KMS-11 (cell line): ENCODE results near the gene MBD1.
"Not testable (repeated sequence)": the region's sequence is repeated elsewhere in the genome, so short reads cannot be mapped to it uniquely, and the experiment has no call there.

ENCODE experiments used
- H2AFZ ChIP-seq: fragments of 200-600 bp; sonication (generic); 2 replicates; pipeline ENCODE4 v1.6.1; 2016; ENCODE audit warnings: antibody characterized with exemption, mixed run types, low read depth
- H3K27ac ChIP-seq: fragments of 200-600 bp; sonication (generic); 2 replicates; pipeline ENCODE4 v1.6.1; 2016; ENCODE audit warnings: mild to moderate bottlenecking, mixed run types
- H3K27me3 ChIP-seq: fragments of 200-600 bp; sonication (generic); 2 replicates; pipeline ENCODE4 v1.6.1; 2017; ENCODE audit warnings: mild to moderate bottlenecking, low read depth, mixed run types, moderate library complexity; ENCODE audit not compliant: insufficient read depth
- H3K36me3 ChIP-seq: fragments of 200-600 bp; sonication (generic); 2 replicates; pipeline ENCODE4 v1.6.1; 2017; ENCODE audit warnings: mild to moderate bottlenecking, mixed run types; ENCODE audit not compliant: insufficient read depth
- H3K4me1 ChIP-seq: fragments of 200-600 bp; sonication (generic); 2 replicates; pipeline ENCODE4 v1.6.1; 2016; ENCODE audit warnings: mild to moderate bottlenecking, low read depth, mixed run types; ENCODE audit not compliant: poor library complexity, severe bottlenecking
- H3K4me2 ChIP-seq: fragments of 200-600 bp; sonication (generic); 2 replicates; pipeline ENCODE4 v1.7.0; 2016; ENCODE audit warnings: mild to moderate bottlenecking, mixed run types
- H3K4me3 ChIP-seq: fragments of 200-600 bp; sonication (generic); IDR thresholded peaks from 2 replicates; pipeline ENCODE4 v1.6.1; 2017; ENCODE audit warnings: low read depth, low read length, mixed read lengths; ENCODE audit not compliant: insufficient read depth
- H3K79me2 ChIP-seq: fragments of 200-600 bp; sonication (generic); 2 replicates; pipeline ENCODE4 v1.6.1; 2016; ENCODE audit warnings: low read depth, mixed run types; ENCODE audit not compliant: insufficient read depth
- H3K9ac ChIP-seq: fragments of 200-600 bp; sonication (generic); 2 replicates; pipeline ENCODE4 v1.6.1; 2016; ENCODE audit warnings: mild to moderate bottlenecking, mixed run types
- H4K20me1 ChIP-seq: fragments of 200-600 bp; sonication (generic); 2 replicates; pipeline ENCODE4 v1.6.1; 2016; ENCODE audit warnings: mild to moderate bottlenecking, mixed run types; ENCODE audit not compliant: insufficient read depth
- TF ChIP-seq, protein P1 (sequence below): fragments of 200-600 bp; sonication (generic); conservative IDR thresholded peaks from 2 replicates; pipeline ENCODE4 v1.6.1; 2017; ENCODE audit warnings: low read depth, mild to moderate bottlenecking, antibody characterized with exemption, low read length, moderate library complexity, mixed read lengths

The MBD1 gene

DNA sequence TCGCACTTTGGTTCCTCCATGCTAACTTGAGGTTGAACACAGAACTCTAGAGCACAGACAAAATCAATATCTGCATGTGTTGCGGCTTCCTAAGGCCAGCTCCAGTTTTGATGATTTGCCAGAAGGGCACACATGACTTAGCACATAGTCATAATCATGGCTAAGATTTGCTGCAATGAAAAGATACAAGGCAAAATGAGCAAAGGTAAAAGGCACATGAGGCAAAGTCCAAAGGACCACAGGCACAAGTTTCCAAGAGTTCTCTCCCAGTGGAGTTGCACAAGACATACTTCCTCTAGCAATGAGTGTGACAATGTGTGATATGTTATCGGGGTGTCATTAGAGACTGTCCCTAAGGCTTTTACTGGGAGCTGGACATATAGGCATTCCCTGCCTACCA is 30.3 kb upstream of the MBD1 start:
- Histone ChIP-seq H3K4me2 (no peak overlapping the region), H3K9ac (no peak overlapping the region), H3K79me2 (no peaks in the 10 kb centered on the region), H3K36me3 (no peaks in the 10 kb centered on the region), H2AFZ (no peak overlapping the region), H3K4me1 (peaks cover 16% of the 10 kb centered on the region), H4K20me1 (no peaks in the 10 kb centered on the region), H3K4me3 (no peak overlapping the region), H3K27ac (no peak overlapping the region), H3K27me3 (no peaks in the 10 kb centered on the region)
- TF ChIP-seq, protein P1, sequence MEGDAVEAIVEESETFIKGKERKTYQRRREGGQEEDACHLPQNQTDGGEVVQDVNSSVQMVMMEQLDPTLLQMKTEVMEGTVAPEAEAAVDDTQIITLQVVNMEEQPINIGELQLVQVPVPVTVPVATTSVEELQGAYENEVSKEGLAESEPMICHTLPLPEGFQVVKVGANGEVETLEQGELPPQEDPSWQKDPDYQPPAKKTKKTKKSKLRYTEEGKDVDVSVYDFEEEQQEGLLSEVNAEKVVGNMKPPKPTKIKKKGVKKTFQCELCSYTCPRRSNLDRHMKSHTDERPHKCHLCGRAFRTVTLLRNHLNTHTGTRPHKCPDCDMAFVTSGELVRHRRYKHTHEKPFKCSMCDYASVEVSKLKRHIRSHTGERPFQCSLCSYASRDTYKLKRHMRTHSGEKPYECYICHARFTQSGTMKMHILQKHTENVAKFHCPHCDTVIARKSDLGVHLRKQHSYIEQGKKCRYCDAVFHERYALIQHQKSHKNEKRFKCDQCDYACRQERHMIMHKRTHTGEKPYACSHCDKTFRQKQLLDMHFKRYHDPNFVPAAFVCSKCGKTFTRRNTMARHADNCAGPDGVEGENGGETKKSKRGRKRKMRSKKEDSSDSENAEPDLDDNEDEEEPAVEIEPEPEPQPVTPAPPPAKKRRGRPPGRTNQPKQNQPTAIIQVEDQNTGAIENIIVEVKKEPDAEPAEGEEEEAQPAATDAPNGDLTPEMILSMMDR: no peak

DNA sequence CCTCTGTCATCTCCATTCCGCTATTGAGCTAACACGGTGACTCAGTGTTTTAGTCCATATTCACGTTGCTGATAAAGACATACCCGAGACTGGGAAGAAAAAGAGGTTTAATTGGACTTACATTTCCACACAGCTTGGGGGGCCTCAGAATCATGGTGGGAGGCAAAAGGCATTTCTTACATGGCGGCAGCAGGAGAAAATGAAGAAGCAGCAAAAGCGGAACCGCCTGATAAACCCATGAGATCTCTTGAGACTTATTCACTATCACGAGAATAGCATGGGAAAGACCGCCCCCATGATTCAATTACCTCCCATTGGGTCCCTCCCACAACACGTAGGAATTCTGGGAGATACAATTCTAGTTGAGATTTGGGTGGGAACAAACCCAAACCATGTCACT is 28.8 kb upstream of the MBD1 start:
- no peak overlapping the region for H3K9ac ChIP-seq
- no peak overlapping the region for H3K4me3 ChIP-seq
- no peaks in the 10 kb centered on the region for H3K79me2 ChIP-seq
- no peak overlapping the region for H3K27ac ChIP-seq
- H4K20me1 ChIP-seq: no peaks in the 10 kb centered on the region
- H2AFZ ChIP-seq: no peak overlapping the region
- TF ChIP-seq, protein P1: no peak
- H3K27me3 ChIP-seq: no peaks in the 10 kb centered on the region
- H3K4me2 ChIP-seq: no peak overlapping the region
- H3K4me1 ChIP-seq: peaks cover 16% of the 10 kb centered on the region
- H3K36me3 ChIP-seq: no peaks in the 10 kb centered on the region

DNA sequence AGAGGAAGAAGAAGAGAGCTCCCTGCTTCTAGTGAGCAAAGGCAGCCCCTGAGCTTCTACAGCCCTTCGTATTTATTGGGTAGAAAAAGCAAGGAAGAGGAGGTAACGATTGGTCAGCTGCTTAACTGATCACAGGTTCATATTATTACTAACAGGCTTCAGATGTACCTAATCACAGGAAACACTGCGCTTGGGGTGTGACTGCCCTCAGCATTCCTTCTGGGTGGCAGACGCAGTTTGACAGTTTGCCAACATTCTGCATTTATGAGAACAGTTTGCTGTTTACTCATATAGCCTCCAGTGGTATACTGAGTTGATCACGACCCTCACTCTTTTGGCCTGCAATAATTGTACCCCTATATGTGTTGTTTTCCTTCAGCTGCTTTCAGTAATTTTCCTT is 27.5 kb upstream of the MBD1 start:
- not testable (repeated sequence) for H3K27me3 ChIP-seq, H3K4me3 ChIP-seq, H4K20me1 ChIP-seq, H3K79me2 ChIP-seq, H3K9ac ChIP-seq, H3K27ac ChIP-seq, H3K36me3 ChIP-seq
- peak overlapping the region; percentile 89; the same call in 1 of the 2 replicates for H3K4me2 ChIP-seq
- H3K4me1 ChIP-seq: peaks cover 16% of the 10 kb centered on the region
- H2AFZ ChIP-seq: peak overlapping the region; percentile 81; the same call in 1 of the 2 replicates

DNA sequence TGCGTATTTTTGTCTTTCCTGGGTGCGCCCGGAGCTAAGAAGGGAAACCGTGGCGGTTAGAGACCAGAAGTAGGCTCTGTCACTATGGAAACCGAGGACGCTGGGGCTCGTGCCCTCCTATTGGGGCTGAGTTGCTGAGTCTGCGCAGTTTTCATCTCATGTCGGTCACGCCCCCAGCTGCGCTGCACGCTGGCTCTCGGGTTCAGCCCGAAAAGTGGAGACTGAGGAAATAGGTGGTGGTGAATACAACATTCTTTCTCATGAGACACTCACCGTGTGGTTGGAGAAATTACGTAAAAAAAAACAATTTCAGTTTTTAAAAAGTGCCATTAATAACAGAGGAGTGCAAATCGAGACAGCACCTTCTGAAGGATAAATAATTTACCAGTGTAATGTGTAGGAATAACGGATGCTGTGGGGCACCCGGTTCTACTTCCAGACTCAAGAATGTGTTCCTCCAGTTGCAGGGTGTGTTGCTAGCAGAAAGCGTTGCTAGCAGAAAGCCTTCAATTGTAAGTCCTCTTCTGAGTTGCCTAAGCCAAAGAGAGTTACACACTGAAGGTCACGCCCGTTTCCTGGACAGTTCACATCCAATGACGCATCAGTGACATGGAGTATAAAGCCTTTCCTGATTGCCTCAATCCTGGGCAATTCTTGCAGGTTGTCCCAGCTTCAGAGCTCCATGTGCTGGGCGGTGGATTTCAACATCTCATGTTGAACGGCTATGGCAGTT is 26.6 kb upstream of the MBD1 start:
- Histone ChIP-seq H3K9ac (peak overlapping the region; percentile 6; the same call in 1 of the 2 replicates), H2AFZ (peak overlapping the region; percentile 81), H3K27ac (no peak overlapping the region), H3K4me1 (peaks cover 16% of the 10 kb centered on the region), H3K4me2 (peak overlapping the region; percentile 89), H3K4me3 (peak overlapping the region; percentile 77), H3K79me2 (no peaks in the 10 kb centered on the region), H3K27me3 (no peaks in the 10 kb centered on the region), H3K36me3 (no peaks in the 10 kb centered on the region), H4K20me1 (no peaks in the 10 kb centered on the region)
- TF ChIP-seq, protein P1: no peak

DNA sequence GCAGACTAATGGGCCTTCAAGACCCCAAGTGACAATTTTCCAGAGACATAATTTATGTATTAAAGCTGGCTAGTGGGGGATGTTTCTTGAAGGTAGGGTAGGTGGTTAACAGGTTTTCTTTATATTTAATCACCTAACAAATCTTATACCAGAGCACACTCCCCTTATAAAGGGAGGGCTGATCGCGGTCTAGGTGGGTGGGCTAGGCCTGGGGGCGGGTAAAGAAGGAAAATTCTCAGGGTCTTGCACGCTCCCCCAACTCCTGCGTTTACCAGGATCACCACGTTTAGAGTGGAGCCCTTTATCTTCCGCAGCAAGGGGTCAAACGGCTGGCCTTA is 26.0 kb upstream of the MBD1 start:
- Histone ChIP-seq H2AFZ (peak overlapping the region; percentile 81), H3K36me3 (no peaks in the 10 kb centered on the region), H3K4me1 (peaks cover 16% of the 10 kb centered on the region), H3K27me3 (no peaks in the 10 kb centered on the region), H3K4me2 (peak overlapping the region; percentile 89), H3K9ac (peak overlapping the region; percentile 6; the same call in 1 of the 2 replicates), H4K20me1 (no peaks in the 10 kb centered on the region), H3K4me3 (peak overlapping the region; percentile 77), H3K79me2 (no peaks in the 10 kb centered on the region), H3K27ac (no peak overlapping the region)
- TF ChIP-seq, protein P1: no peak
